HG02943 (cell line): ENCODE data around the gene TMEM120B.
"Not testable (repeated sequence)": the region's sequence is repeated elsewhere in the genome, so short reads cannot be mapped to it uniquely, and the experiment has no call there.

Experiments used
- ATAC-seq: cut with Tn5 transposase; IDR thresholded peaks from one replicate; pipeline ENCODE4 v1.9.1; 2021; ENCODE audit warnings: mild to moderate bottlenecking, low read depth, moderate library complexity; ENCODE audit not compliant: unreplicated experiment

Gene TMEM120B

GRCh38 chr12:121789233-121789781 is 76.8 kb downstream of the TMEM120B start:
- no peak for ATAC-seq

- ATAC-seq = peak; percentile 47
These were observed 77.5 kb downstream of the TMEM120B start for GRCh38 chr12:121789800-121790728.

DNA sequence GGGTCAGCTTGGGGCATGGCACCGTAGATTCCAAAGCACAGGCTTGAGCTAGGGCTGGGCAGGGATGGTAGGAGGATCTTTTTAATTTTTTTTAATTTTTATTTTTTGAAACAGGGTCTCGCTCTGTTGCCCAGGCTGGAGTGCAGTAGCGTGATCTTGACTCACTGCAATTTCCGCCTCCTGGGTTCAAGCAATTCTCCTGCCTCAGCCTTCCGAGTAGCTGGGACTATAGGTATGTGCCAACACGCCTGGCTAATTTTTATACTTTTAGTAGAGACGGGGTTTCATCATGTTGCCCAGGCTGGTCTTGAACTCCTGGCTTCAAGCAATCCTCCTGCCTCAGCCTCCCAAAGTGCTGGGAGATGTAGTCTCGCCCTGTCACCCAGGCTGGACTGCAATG is 78.2 kb downstream of the TMEM120B start:
- not testable (repeated sequence) for ATAC-seq

GRCh38 chr12:121791671-121792551 is 79.4 kb downstream of the TMEM120B start:
- no peak for ATAC-seq

DNA sequence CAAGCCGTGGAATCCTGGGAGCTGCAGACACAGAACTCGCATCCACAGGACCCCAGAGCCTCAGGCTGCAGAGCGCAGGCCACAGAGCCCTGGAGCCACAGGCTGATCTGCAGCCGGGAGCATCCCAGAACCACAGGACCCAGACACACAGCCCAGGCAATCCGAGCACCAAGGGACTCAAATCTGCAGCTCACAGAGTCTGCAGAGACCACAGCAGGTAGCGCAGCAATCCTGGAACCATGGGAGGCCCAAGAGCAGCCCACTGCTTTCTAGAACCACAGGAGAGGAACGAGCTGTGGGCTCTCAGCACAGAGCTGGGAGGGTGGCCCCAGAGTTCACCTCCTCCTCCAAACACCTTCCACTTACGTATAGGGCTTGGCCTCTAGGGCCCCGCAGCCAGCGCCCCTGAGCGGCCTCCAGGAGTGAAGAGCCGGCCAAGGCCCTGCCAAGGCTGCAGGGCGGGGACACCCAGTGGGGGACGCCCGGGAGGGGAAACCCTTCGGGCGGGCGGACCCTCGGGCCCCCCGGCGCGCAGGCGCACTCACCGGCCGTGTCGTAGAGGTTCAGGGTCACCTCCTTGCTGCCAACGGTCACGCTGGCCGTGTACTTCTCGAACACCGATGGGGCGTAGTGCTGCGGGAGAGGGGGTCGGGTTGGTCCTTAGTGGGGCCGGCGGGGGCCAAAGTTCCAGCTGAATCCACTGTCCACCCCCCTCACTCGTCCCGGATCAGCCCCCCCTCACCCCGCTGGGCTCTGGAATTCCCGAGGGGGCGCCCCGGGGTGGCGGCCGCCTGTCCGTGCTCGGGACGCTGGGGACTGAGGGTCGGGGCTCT is 80.3 kb downstream of the TMEM120B start:
- no peak for ATAC-seq

- ATAC-seq = no peak
These were observed 80.9 kb downstream of the TMEM120B start, which contains the start of gene RHOF for GRCh38 chr12:121793440-121793837. Gene RHOF, minus strand, starts transcription at chr12:121793688. Its CDS starts 55 bp downstream, at chr12:121793633.

- ATAC-seq = peak; percentile 35
These were observed 81.4 kb downstream of the TMEM120B start for GRCh38 chr12:121793838-121794533.

DNA sequence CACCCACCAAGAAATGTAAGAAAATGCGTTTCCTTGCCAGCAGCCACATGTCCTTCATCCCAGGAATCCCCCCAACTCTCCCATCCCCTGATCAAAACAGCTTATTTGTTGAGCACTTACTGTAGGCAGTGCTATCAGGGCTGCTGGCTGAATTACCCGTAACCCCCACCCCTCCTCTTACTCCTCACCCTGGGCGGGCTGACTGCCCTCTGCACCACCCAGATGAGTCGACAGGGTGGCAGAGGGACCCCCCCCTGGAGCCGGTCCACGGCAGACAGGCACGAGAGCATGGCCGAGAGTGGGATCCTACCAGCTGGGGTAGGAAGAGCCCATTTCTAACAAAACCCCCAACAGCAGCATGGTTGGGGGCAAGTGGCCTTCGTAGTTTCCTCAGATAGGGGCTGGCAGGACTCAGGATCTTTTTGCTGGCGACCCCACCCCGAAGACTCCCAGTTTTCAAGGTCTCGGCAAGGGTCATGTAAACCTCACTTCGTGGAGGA is 82.0 kb downstream of the TMEM120B start:
- no peak for ATAC-seq

DNA sequence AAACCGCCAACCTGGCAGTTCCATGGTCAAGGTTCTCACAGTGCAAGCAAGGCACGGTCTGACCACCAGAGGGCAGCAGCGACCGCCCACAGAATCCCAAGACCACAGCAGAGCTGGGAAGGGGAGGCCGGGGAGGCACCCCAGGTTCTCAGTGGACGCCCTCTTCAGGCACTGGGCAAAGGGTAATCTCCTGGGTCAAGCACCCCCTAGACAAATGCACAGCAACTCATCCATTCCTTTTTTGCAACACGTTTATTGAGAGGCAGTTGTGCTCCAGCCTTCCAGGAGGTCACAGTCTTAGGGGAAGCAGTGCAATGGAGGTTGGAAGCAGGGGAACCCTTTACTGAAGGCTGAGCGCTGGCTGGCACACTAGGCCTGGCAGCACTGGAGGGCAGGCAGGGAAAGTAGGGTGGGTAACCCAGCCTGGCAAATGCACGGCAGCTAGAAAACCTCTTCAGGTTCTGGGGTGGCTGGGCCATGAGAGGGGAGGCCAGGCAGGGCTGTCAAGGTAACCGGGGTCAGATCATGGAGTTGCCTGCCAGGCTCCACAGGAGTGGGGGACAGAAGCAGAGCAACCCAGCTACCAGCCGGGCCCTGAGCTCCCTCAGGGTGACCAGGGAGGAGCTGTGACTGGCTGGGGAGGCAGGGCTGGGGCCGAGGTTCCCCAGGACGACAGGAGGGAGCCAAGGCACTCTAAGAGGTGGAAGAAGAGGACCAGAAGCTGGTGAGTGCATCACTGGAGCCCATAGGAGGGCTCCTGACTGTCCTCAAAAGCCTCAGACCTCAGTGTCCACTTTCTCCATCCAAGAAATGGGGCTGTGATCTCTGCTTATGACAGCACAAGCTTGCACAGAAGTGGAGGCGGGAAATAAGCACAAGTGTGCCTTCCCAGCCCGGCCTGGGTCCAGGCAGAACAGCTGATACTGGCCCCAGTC is 82.7 kb downstream of the TMEM120B start:
- ATAC-seq = no peak

DNA sequence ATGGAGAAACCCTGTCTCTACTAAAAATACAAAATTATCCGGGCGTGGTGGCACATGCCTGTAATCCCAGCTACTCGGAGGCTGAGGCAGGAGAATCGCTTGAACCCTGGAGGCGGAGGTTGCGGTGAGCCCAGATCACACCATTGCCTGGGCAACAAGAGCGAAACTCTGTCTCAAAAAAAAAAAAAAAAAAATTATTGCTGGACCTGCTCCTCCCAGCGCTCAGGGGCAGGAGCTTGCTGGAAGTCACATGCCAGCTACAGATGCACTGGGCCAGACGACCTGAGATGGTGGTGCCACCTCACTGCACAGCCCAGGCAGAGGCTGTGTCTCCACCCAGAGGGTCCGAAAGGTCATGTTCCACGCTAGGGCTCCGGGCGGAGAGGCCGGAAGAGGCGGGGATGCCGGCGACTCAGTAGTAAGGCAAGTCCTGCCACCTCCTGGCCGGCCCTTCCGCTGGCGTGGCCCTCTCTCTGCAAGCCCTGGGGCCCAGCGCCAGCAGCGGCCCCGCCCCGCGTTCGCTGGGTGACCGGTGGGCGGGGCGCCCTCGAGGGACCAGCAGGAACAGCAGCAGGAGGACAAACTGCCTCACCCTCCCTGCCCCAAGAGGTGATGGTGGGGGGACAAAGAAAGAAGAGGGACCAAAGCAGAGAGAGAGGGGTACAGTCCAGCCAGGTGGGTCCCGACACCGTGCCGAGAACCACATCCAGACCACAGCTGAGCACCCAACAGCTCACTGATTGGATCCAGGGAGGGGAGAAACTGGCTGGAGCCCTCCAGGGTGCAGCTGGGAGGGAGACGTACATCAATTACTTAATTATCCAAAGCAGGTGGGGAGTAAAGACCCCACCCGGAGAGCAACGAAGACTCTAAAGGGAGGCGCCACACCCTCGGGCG is 84.6 kb downstream of the TMEM120B start:
- no peak for ATAC-seq

GRCh38 chr12:121797937-121798786 is 85.6 kb downstream of the TMEM120B start:
- ATAC-seq = no peak

GRCh38 chr12:121798787-121799155 is 86.2 kb downstream of the TMEM120B start:
- ATAC-seq = no peak

- ATAC-seq = no peak
These were observed 86.7 kb downstream of the TMEM120B start for GRCh38 chr12:121799156-121799841.

DNA sequence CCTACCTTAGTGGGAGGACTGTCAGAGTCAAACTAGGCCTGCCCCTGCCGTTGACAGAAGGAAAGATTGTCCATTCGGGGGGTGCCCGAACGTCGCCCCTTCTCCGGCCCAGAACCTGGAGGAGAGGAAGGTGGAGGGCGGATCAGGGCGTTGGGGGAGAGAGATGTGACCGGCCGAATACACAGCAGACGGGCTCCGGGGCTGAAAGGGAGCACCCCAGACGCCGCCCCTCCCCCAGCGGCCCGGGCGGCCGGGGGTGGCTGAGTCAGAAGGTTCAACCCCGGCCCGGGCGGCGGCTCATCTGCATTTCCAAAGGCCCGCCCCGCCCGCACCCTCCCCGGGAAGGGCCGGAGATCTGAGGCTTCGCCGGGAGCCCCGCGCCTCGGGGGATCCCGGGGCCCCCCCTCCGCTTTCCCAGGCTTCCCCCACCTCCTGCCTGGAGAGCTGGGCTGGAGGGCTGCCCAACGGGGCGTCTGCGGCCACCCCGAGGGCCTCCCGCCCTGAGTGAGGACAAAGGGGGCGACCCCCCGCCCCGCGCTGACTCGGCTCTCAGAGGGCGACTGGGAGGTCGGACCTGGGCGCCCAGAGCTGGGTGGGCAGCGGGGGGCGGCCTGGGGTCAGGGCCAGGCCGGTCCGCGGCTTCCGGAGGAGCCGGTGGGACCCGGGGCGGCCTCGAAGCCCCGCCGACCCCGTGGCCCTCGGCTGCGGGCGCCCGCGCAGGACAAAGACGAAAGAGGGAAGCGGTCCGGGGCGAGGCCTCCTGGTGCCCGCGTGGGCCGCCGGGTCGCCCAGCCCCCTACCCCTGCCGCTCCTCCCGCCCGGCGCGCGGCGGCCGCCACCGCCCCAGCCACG is 87.5 kb downstream of the TMEM120B start:
- ATAC-seq = no peak
